ENCODE measurements around the gene TK1.

TK1 gene

DNA sequence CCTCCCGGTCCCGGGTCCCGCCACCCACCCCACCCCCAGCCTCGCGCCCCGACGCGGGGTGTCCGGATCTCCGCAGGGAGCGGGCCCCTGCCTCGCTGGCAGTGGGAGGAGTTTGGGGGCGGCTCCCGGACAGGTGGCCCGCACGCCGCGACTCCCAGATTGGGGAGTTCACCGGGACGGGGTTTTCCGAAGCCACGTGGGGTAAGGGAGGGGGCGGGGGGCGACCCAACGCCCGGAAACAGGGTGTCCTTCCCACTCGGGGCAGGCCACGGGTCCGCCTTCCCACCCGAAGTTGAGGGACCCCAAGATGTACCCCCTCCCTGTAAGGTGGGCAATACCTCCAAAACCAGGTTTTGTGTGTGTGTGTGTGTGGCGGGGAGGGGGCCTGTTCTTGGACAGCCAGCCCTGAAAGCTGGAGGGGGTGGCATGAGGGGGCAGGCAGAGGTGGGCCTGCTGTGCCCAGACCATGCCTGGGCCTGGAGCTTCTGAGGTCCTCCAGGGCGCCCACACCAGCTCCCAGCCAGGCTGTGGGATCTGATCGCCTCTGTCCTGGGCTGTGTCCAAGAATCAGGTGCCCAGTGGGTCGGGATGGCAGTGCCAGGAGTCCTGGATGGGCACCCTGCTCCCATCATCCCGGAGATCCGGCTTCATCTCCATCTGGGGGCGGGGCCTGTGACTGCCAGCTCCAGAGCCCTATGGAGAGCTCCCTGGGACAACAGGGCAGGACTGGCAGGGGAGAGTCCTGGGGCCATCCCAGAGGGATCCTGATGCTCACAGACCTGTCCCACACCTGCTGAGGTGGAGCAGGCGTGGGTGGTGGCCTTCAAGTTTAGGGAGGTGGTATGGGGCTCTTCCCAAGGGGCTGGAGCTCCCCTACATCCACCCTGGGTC lies 17.7 kb downstream of the TK1 start:
- in situ Hi-C loops (cut with MboI; ENCODE audit: low sequenced_read_pairs, unreplicated experiment), result no loop called here
- DNase-seq (ENCODE audit: low spot score), result peak; percentile 75
- TF ChIP-seq, protein P1, sequence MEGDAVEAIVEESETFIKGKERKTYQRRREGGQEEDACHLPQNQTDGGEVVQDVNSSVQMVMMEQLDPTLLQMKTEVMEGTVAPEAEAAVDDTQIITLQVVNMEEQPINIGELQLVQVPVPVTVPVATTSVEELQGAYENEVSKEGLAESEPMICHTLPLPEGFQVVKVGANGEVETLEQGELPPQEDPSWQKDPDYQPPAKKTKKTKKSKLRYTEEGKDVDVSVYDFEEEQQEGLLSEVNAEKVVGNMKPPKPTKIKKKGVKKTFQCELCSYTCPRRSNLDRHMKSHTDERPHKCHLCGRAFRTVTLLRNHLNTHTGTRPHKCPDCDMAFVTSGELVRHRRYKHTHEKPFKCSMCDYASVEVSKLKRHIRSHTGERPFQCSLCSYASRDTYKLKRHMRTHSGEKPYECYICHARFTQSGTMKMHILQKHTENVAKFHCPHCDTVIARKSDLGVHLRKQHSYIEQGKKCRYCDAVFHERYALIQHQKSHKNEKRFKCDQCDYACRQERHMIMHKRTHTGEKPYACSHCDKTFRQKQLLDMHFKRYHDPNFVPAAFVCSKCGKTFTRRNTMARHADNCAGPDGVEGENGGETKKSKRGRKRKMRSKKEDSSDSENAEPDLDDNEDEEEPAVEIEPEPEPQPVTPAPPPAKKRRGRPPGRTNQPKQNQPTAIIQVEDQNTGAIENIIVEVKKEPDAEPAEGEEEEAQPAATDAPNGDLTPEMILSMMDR (IDR thresholded peaks at IDR 0.05; ENCODE audit: borderline replicate concordance, control extremely low read depth, extremely low read depth, insufficient read depth, missing control alignments), result no peak

DNA sequence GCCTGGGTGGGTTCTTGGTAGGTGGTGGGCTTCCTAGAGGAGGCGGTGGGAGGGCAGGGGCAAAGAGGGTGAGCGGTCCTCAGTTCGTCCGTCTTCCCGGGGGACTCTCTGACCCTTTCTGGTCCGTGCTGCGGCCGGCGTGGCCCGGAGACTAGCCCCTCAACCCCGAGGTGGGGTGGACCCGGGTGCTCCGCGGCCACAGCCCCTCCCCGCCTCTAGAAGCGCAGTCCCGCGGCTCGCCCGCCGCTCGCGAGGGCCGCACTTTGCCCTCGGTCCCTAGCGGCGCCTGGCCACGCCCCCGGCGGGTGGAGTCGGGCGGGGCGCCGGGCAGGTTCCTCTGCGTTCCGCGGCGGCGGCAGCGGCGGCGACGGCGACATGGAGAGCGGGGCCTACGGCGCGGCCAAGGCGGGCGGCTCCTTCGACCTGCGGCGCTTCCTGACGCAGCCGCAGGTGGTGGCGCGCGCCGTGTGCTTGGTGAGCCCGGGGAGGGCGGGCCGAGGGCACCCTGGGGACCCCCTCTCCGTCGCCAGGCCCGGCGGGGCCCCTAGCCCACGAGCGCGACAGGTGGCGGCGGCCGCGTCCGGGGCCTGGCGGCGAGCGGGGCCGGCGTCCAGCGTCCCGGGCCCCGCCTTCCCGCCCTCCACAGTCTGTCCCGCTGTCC lies 18.5 kb downstream of the TK1 start, which contains the start of gene SYNGR2:
Gene SYNGR2, plus strand, starts transcription at position 340 of the 661 bp plus-strand sequence. Its CDS starts 36 bp downstream, at position 376.
- TF ChIP-seq, protein P1 (IDR thresholded peaks at IDR 0.05; ENCODE audit: borderline replicate concordance, control extremely low read depth, extremely low read depth, insufficient read depth, missing control alignments), result no peak
- in situ Hi-C loops (cut with MboI; ENCODE audit: low sequenced_read_pairs, unreplicated experiment), result no loop called here
- DNase-seq (ENCODE audit: low spot score), result peak; percentile 95

DNA sequence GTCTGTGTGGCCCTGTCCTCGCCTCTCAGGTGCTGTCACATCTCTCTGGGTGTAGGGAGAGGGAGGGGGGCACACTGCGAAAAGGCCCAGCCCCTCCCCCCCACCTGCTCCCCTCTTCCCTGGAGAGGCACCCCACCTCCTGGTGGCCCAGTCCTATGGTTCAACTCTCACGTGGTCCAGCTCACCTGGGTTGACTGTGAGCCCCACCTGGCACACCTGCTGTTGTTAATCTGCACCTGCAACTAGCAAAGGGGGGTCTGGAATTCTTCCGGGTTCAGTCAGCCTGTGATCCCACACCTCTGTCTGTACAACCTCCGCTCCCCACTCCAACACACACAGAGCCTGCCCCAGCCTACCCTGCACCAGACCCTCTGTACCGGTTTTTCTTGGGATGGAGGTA lies 20.4 kb downstream of the TK1 start:
- in situ Hi-C loops (cut with MboI; ENCODE audit: low sequenced_read_pairs, unreplicated experiment), result no loop called here
- TF ChIP-seq, protein P1 (IDR thresholded peaks at IDR 0.05; ENCODE audit: borderline replicate concordance, control extremely low read depth, extremely low read depth, insufficient read depth, missing control alignments), result no peak

DNA sequence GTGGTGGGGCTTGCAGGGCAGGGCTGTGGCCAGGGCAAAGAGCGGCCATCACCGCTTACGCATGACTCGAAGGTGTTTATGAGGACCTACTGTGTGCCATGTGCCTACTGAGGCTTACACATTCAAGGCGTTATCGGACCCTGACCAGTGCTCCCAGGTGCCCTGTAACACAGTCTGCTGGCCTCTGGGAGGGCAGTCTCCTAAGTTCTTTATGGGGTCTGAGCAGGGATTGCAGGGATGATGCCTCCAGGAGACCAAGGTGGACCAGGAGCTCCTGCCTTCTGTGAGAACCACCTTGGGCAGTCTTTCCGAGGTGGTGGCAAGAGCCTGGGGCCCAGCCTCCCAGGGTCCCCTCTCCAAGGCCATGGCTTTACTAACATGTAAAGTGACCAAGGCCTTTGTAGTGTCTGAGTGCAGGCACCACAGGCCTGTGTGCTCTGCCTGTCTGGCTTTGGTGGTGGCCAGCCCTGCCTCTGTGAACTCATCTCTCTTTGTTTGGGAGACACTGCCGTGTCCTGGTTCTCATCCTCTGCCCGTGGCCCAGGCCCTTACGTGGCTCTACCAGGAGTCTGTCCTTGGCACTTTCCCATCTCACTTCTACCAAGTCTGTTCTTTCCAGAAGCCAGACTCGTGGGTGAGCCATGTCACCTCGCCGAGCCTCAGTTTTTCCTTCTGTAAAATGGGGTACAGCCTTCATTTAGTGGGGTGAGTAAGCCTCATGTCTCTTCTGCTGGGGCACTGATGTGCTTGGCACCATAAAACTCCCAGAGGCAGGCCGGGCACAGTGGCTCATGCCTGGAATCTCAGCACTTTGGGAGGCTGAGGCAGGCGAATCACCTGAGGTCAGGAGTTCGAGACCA lies 21.9 kb downstream of the TK1 start:
- DNase-seq (ENCODE audit: low spot score), result no peak
- TF ChIP-seq, protein P1 (IDR thresholded peaks at IDR 0.05; ENCODE audit: borderline replicate concordance, control extremely low read depth, extremely low read depth, insufficient read depth, missing control alignments), result no peak
- in situ Hi-C loops (cut with MboI; ENCODE audit: low sequenced_read_pairs, unreplicated experiment), result no loop called here

More for the DNA sequence above, 20.4 kb downstream of the TK1 start:
- no peak for DNase-seq (ENCODE audit: low spot score)

DNA sequence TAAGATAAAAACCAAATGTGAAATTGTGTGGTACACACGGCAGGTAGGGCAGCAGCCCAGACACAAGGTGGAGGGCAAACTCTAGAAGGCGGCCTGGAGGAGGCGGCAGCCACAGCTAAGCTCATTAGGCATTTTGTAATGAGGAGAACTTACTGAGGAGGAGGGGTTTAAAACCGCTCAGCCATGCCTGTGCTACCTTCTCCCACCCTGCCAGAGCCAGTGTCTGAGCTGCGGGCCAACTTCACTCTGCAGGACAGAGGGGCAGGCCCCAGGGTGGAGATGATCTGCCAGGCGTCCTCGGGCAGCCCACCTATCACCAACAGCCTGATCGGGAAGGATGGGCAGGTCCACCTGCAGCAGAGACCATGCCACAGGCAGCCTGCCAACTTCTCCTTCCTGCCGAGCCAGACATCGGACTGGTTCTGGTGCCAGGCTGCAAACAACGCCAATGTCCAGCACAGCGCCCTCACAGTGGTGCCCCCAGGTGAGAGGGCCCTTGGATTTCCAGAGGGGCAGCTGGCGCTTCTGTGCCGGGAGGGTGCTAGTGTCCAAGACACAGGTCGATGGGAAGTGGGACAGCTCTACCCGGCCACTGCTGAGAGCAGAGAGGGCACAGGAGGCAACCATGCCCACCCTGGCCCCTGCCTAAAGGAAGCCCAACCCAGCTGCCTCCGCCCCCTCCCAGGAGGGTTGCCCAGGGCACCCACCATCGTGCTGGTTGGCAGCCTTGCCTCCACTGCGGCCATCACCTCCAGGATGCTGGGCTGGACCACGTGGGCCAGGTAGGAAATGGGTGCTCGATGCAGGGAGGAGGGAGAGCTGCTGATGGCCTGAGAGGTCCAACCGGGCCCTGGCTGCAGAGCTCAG lies 22.7 kb downstream of the TK1 start:
- in situ Hi-C loops (cut with MboI; ENCODE audit: low sequenced_read_pairs, unreplicated experiment), result no loop called here
- TF ChIP-seq, protein P1 (IDR thresholded peaks at IDR 0.05; ENCODE audit: borderline replicate concordance, control extremely low read depth, extremely low read depth, insufficient read depth, missing control alignments), result no peak
- DNase-seq (ENCODE audit: low spot score), result no peak

All from GM13976 (cell line).